Activated naive CD8-positive, alpha-beta T cell treated with anti-CD3 and anti-CD28 coated beads for 36 hours (primary cell): ENCODE results near the gene TCF15. TPM values are rescaled to one million over a fixed set of nuclear protein-coding genes. Genes with fewer than 3 reads are reported as not detected.

ENCODE experiments used
- DNase-seq: peaks from one replicate; pipeline ENCODE4 v3.0.0; 2021
- H3K27ac Mint-ChIP-seq: one replicate; pipeline ENCODE4 v1.8.0; 2022; ENCODE audit warnings: mild to moderate bottlenecking, moderate library complexity, mixed read lengths
- H3K27me3 Mint-ChIP-seq: one replicate; pipeline ENCODE4 v1.8.0; 2022; ENCODE audit warnings: mild to moderate bottlenecking, mixed read lengths
- H3K36me3 Mint-ChIP-seq: one replicate; pipeline ENCODE4 v1.8.0; 2021; ENCODE audit warnings: mild to moderate bottlenecking, mixed read lengths
- H3K4me1 Mint-ChIP-seq: one replicate; pipeline ENCODE4 v1.8.0; 2021; ENCODE audit warnings: mixed read lengths
- H3K4me3 Mint-ChIP-seq: one replicate; pipeline ENCODE4 v1.8.0; 2022; ENCODE audit warnings: mild to moderate bottlenecking, moderate library complexity, mixed read lengths
- H3K9me3 Mint-ChIP-seq: one replicate; pipeline ENCODE4 v1.8.0; 2022; ENCODE audit warnings: mixed read lengths
- total RNA-seq, 2 experiments: library from RNA; stranded (reverse); gene quantifications; one replicate each; pipeline ENCODE4 v1.2.3, GENCODE V29; 2021

The TCF15 gene
- total RNA-seq, 2 experiments from 2014 or later = 0.14 to 0.23 TPM

GRCh38 chr20:626579-626978 is 16.5 kb upstream of the TCF15 start:
- Mint-ChIP-seq H3K27me3 (peaks cover 10% of the 10 kb centered on the region), H3K4me3 (no peak overlapping the region), H3K36me3 (no peaks in the 10 kb centered on the region), H3K4me1 (no peaks in the 10 kb centered on the region), H3K27ac (no peak overlapping the region), H3K9me3 (no peaks in the 10 kb centered on the region)
- no peak for DNase-seq

DNA sequence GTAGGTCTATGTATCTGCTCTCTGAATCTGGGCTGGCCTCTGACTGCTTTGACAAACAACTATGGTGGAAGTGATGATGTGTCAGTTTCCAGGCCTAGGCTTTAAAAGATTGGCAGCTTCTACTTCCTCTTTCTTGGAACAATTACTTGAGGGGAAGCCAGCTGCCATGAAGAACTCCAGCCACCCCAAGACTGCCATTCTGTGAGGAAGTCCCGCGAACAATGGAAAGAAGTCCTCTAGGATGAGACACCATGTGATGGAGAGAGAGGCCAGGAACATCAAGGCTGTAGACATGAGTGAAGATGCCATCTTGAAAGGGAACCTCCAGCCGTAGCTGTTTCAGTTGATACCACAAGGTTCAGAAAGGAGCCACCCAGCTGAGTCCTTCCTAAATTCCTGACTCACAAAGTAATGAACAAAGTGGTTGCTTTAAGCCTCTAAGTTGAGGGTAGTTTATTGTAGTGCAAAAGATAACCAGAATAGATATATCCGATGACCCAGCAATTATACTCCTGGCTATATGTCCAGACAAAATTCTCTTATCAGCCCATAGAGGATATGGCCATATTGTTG is 15.3 kb upstream of the TCF15 start:
- Mint-ChIP-seq H3K27ac (no peak overlapping the region), H3K4me3 (no peak overlapping the region), H3K36me3 (no peaks in the 10 kb centered on the region), H3K9me3 (no peaks in the 10 kb centered on the region), H3K4me1 (no peaks in the 10 kb centered on the region), H3K27me3 (peaks cover 19% of the 10 kb centered on the region)
- DNase-seq = no peak

GRCh38 chr20:623704-624103 is 13.6 kb upstream of the TCF15 start:
- H3K4me3 Mint-ChIP-seq = no peak overlapping the region
- H3K36me3 Mint-ChIP-seq = no peaks in the 10 kb centered on the region
- DNase-seq = no peak
- peaks cover 34% of the 10 kb centered on the region for H3K27me3 Mint-ChIP-seq
- no peaks in the 10 kb centered on the region for H3K9me3 Mint-ChIP-seq
- no peaks in the 10 kb centered on the region for H3K4me1 Mint-ChIP-seq
- H3K27ac Mint-ChIP-seq = no peak overlapping the region

- H3K27ac Mint-ChIP-seq = no peak overlapping the region
- H3K4me3 Mint-ChIP-seq = no peak overlapping the region
- H3K9me3 Mint-ChIP-seq = peaks cover 1% of the 10 kb centered on the region
- peaks cover 37% of the 10 kb centered on the region for H3K27me3 Mint-ChIP-seq
- no peaks in the 10 kb centered on the region for H3K4me1 Mint-ChIP-seq
- no peaks in the 10 kb centered on the region for H3K36me3 Mint-ChIP-seq
- DNase-seq = no peak
Observed at GRCh38 chr20:623021-623420, 12.9 kb upstream of the TCF15 start.

GRCh38 chr20:622161-622560 is 12.1 kb upstream of the TCF15 start:
- Mint-ChIP-seq H3K4me1 (no peaks in the 10 kb centered on the region), H3K36me3 (peaks cover 1% of the 10 kb centered on the region), H3K9me3 (peaks cover 5% of the 10 kb centered on the region), H3K4me3 (no peak overlapping the region), H3K27ac (no peak overlapping the region), H3K27me3 (peaks cover 44% of the 10 kb centered on the region)
- no peak for DNase-seq

- Mint-ChIP-seq H3K36me3 (peaks cover 1% of the 10 kb centered on the region), H3K27me3 (peaks cover 46% of the 10 kb centered on the region), H3K27ac (no peak overlapping the region), H3K4me1 (no peaks in the 10 kb centered on the region), H3K9me3 (peaks cover 5% of the 10 kb centered on the region), H3K4me3 (no peak overlapping the region)
- DNase-seq = no peak
Observed at GRCh38 chr20:621125-621756, 11.1 kb upstream of the TCF15 start.

DNA sequence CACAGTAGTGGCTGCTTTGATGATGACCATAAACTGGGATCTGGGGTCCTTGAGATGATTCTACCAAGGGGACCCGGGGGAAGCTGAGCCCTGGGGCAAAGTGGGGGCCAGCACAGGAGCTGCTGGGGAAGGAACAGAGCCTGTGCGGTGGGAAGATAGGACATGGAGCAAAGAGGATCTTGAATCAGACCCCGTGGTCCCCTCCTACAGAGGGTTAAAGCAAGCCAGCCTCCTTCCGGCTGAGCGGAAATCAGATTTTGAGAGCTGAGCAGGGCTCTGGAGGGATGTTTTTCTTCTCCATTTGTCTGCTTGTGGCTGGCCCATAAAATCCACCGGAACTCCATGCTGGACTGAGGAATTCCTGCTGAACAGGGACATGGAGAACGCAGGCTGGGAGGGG is 10.1 kb upstream of the TCF15 start:
- no peaks in the 10 kb centered on the region for H3K4me1 Mint-ChIP-seq
- no peak overlapping the region for H3K27ac Mint-ChIP-seq
- peaks cover 1% of the 10 kb centered on the region for H3K36me3 Mint-ChIP-seq
- H3K27me3 Mint-ChIP-seq = peaks cover 51% of the 10 kb centered on the region
- peaks cover 5% of the 10 kb centered on the region for H3K9me3 Mint-ChIP-seq
- H3K4me3 Mint-ChIP-seq = no peak overlapping the region
- no peak for DNase-seq

DNA sequence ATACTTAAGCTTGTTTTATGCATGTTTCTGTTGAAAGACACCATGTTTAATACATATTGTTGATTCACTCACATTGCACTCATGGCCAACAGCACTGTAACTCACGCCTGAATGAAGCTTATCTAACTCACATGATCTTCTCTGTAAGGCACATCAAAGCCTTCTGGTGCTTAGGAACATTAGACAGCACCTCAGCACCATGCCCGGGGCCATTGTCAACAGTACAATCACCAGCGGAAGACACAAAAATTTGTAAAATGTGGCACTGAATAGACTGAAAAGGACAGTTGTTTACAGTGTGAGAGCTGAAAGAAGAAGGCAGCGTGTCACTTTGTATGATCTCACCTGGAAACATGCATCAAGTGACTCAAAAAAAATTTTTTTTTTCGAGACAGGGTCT is 8.9 kb upstream of the TCF15 start:
- no peak overlapping the region for H3K4me3 Mint-ChIP-seq
- DNase-seq = no peak
- H3K9me3 Mint-ChIP-seq = peaks cover 5% of the 10 kb centered on the region
- H3K27me3 Mint-ChIP-seq = peaks cover 53% of the 10 kb centered on the region
- no peak overlapping the region for H3K27ac Mint-ChIP-seq
- no peaks in the 10 kb centered on the region for H3K4me1 Mint-ChIP-seq
- H3K36me3 Mint-ChIP-seq = peaks cover 1% of the 10 kb centered on the region

GRCh38 chr20:617934-618690 is 8.0 kb upstream of the TCF15 start:
- H3K27ac Mint-ChIP-seq = no peak overlapping the region
- H3K4me1 Mint-ChIP-seq = no peaks in the 10 kb centered on the region
- no peak for DNase-seq
- H3K9me3 Mint-ChIP-seq = peaks cover 5% of the 10 kb centered on the region
- no peak overlapping the region for H3K4me3 Mint-ChIP-seq
- H3K36me3 Mint-ChIP-seq = peaks cover 1% of the 10 kb centered on the region
- H3K27me3 Mint-ChIP-seq = peaks cover 56% of the 10 kb centered on the region

DNA sequence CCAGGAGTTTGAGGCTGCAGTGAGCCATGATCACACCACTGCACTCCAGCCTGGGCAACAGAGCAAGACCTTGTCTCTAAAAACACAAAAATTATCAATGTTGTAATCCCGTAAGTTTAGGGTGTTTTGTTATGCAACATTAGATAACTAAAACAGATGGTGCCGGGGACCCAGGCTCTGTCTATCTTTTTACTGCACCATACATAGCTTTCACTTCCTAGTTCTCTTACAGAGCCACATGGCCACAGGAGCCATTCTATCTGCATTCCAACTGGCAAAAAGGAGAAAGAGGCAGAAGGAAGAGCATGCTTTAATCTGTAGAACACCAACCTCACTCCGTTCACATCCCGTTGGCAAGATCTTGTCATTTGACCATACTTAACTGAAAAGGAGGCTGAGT is 5.4 kb upstream of the TCF15 start:
- no peak overlapping the region for H3K27ac Mint-ChIP-seq
- H3K27me3 Mint-ChIP-seq = peaks cover 67% of the 10 kb centered on the region
- peaks cover 8% of the 10 kb centered on the region for H3K4me1 Mint-ChIP-seq
- no peak for DNase-seq
- H3K4me3 Mint-ChIP-seq = no peak overlapping the region
- peaks cover 1% of the 10 kb centered on the region for H3K36me3 Mint-ChIP-seq
- peaks cover 5% of the 10 kb centered on the region for H3K9me3 Mint-ChIP-seq

DNA sequence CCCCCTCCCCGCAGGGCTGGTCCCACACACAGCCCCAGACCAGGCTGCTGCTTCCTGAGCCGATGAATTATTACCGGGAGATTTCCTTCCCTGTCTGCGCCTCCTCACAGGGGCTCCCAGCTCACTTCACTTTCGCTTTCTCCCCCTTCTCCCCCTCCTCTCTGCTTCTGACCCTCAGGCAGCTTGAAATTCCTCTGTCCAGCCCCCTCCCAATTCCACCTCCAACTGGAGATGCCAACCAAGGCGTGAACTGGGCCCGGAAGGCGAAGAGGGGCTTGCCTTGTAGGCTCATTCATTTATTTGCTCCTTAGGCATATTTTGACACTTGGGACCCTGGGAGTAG is 1.7 kb upstream of the TCF15 start:
- H3K27ac Mint-ChIP-seq = no peak overlapping the region
- no peaks in the 10 kb centered on the region for H3K36me3 Mint-ChIP-seq
- H3K9me3 Mint-ChIP-seq = no peaks in the 10 kb centered on the region
- peaks cover 65% of the 10 kb centered on the region for H3K27me3 Mint-ChIP-seq
- no peak overlapping the region for H3K4me3 Mint-ChIP-seq
- H3K4me1 Mint-ChIP-seq = peaks cover 9% of the 10 kb centered on the region
- no peak for DNase-seq

- no peak overlapping the region for H3K27ac Mint-ChIP-seq
- no peak overlapping the region for H3K4me3 Mint-ChIP-seq
- H3K36me3 Mint-ChIP-seq = no peaks in the 10 kb centered on the region
- H3K27me3 Mint-ChIP-seq = peaks cover 61% of the 10 kb centered on the region
- H3K4me1 Mint-ChIP-seq = peaks cover 9% of the 10 kb centered on the region
- no peak for DNase-seq
- H3K9me3 Mint-ChIP-seq = no peaks in the 10 kb centered on the region
Observed at GRCh38 chr20:611047-611842, 1.1 kb upstream of the TCF15 start.

DNA sequence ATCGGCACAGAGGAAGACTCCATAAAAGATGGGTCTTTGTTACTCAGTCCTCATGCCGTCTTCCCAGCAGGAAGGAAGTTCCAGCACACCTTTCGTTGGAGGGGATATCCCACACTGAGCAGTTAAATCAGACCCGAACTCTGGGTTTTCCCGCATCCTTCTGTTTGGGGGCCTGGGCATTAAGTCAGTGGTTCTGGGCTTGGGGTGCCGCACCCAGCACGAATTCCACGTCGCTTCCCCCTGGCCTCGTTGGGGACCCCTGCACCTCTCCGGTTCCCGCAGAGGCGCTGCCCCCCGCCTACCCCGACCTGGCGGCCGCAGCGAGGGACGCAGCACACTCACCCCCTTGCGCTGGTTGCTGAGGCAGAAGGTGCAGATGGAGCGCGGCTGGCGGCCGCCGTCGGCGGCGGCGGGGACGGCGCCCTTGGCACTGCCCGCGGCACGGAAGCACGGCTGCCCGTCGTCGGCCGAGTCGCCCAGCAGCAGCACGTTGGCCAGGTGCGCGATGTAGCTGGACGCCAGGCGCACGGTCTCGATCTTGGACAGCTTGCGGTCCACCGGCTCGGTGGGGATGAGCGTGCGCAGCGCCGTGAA is 641 bp downstream of the TCF15 start:
- H3K36me3 Mint-ChIP-seq = no peaks in the 10 kb centered on the region
- peaks cover 9% of the 10 kb centered on the region for H3K4me1 Mint-ChIP-seq
- H3K27me3 Mint-ChIP-seq = peaks cover 56% of the 10 kb centered on the region
- DNase-seq = no peak
- H3K4me3 Mint-ChIP-seq = no peak overlapping the region
- no peaks in the 10 kb centered on the region for H3K9me3 Mint-ChIP-seq
- H3K27ac Mint-ChIP-seq = no peak overlapping the region

DNA sequence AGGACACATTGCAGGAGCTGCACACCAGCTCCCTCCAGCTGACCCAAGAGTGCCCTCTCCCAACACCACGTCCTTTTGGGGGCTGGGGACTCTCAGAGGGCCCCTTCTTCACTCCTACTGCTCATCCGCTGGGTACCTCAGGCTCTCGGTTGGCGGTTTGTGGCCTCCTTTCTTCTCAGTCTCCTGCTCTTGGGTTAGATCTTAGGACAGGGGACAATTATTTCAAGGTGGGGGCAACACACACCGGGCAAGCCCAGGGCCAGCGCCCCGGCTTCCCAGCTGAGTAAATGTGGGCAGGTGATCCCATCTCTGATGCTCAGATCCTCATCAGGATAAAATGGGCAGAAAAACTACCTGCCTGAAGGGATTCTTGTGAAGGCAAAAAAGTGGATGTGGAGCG is 1.1 kb downstream of the TCF15 start:
- Mint-ChIP-seq H3K4me1 (peaks cover 9% of the 10 kb centered on the region), H3K27me3 (peaks cover 53% of the 10 kb centered on the region), H3K4me3 (no peak overlapping the region), H3K27ac (no peak overlapping the region), H3K36me3 (no peaks in the 10 kb centered on the region), H3K9me3 (no peaks in the 10 kb centered on the region)
- no peak for DNase-seq

DNA sequence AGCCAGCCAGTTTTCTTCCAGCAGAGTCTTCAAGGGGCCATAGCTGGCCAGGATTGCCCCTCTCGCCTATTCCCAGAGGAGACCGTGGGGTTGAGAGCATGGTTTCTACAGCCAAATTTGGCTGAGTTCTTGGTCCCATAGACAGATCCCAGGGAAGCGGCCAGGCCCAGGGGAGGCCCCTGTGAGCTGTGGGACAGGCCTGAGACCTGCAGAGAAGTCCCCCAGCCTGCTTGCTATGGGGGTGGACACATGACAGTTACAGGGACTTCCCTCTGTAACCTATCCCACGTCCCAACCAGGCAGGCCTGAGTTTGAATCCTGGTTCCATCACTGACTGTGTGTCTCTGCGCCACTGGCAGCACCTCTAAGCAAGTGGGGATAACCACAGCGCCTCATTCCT is 2.6 kb downstream of the TCF15 start:
- Mint-ChIP-seq H3K27me3 (peaks cover 44% of the 10 kb centered on the region), H3K36me3 (no peaks in the 10 kb centered on the region), H3K4me3 (no peak overlapping the region), H3K9me3 (no peaks in the 10 kb centered on the region), H3K27ac (no peak overlapping the region), H3K4me1 (peaks cover 9% of the 10 kb centered on the region)
- no peak for DNase-seq
